A549 (cell line): ENCODE results near the gene FOXP1.

Source experiments
- CBX2 ChIP-seq: fragments of 200-600 bp; sonication (generic); IDR thresholded peaks from 2 replicates; pipeline ENCODE4 v1.6.1; 2016; ENCODE audit warnings: low read depth, mild to moderate bottlenecking, borderline replicate concordance
- EP300 ChIP-seq, 2 experiments: fragments of >200 bp; sonication (Bioruptor Twin); formaldehyde crosslinking; IDR thresholded peaks; 2 replicates in 1 of 2; 3 replicates in 1 of 2; pipeline ENCODE4 v1.6.1; 2016 to 2017
- ESRRA ChIP-seq: fragments of 150-350 bp; IDR thresholded peaks from 2 replicates; pipeline ENCODE4 v1.6.1; 2014; ENCODE audit warnings: mild to moderate bottlenecking, low read length, borderline replicate concordance
- HOXA7 ChIP-seq: fragments of 250-450 bp; sonication (Bioruptor Pico); IDR thresholded peaks from 2 replicates; pipeline ENCODE4 v1.5.0; 2020; ENCODE audit warnings: mild to moderate bottlenecking, moderate library complexity
- MYC ChIP-seq: IDR thresholded peaks from 2 replicates; pipeline ENCODE4 v1.6.1; 2012; ENCODE audit warnings: mild to moderate bottlenecking, inconsistent platforms, low read length, improper control_type of control experiment, borderline replicate concordance
- POLR2A ChIP-seq: IDR thresholded peaks from 2 replicates; pipeline ENCODE4 v1.6.1; 2012; ENCODE audit warnings: mild to moderate bottlenecking, low read length
- RAD21 ChIP-seq, 2 experiments: fragments of >200 bp in 1 of 2; sonication (Bioruptor Twin) in 1 of 2; formaldehyde crosslinking in 1 of 2; IDR thresholded peaks in 1 of 2; conservative IDR thresholded peaks in 1 of 2; 2 replicates in 1 of 2; 3 replicates in 1 of 2; pipeline ENCODE4 v1.6.1; 2012 to 2018; ENCODE audit warnings: inconsistent platforms in 1 of 2
- RCOR1 ChIP-seq: fragments of 150-350 bp; IDR thresholded peaks from 2 replicates; pipeline ENCODE4 v1.6.1; 2014; ENCODE audit warnings: antibody characterized with exemption, low read length, low read depth
- RNF2 ChIP-seq: fragments of 200-600 bp; sonication (generic); IDR thresholded peaks from 2 replicates; pipeline ENCODE4 v1.6.1; 2016; ENCODE audit warnings: low read depth, mild to moderate bottlenecking, antibody characterized with exemption, moderate library complexity, borderline replicate concordance
- TF ChIP-seq, protein P1 (sequence below): IDR thresholded peaks from 2 replicates; pipeline ENCODE4 v1.6.1; 2012
- TF ChIP-seq, protein P2 (sequence below): fragments of >200 bp; sonication (Bioruptor Twin); formaldehyde crosslinking; IDR thresholded peaks from 3 replicates; pipeline ENCODE4 v1.5.1; 2016
- TF ChIP-seq, protein P3 (sequence below): fragments of 200-600 bp; sonication (generic); IDR thresholded peaks from 2 replicates; pipeline ENCODE4 v1.6.1; 2016; ENCODE audit warnings: antibody characterized with exemption, mild to moderate bottlenecking, moderate library complexity

GRCh38 chr3:71011565-71012287 lies 571.8 kb downstream of the FOXP1 start:
- TF ChIP-seq MYC (no peak), HOXA7 (CRISPR knock-in tag) (no peak), POLR2A (no peak), CBX2 (no peak), RCOR1 (no peak), RNF2 (no peak), ESRRA (no peak), RAD21 (conservative IDR thresholded peaks at IDR 0.05 in 1 of 2, IDR thresholded peaks at IDR 0.05 in 1 of 2) (no peak), EP300 (IDR thresholded peaks at IDR 0.05) (no peak)
- TF ChIP-seq, protein P1, sequence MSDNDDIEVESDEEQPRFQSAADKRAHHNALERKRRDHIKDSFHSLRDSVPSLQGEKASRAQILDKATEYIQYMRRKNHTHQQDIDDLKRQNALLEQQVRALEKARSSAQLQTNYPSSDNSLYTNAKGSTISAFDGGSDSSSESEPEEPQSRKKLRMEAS, result no peak
- TF ChIP-seq, protein P2, sequence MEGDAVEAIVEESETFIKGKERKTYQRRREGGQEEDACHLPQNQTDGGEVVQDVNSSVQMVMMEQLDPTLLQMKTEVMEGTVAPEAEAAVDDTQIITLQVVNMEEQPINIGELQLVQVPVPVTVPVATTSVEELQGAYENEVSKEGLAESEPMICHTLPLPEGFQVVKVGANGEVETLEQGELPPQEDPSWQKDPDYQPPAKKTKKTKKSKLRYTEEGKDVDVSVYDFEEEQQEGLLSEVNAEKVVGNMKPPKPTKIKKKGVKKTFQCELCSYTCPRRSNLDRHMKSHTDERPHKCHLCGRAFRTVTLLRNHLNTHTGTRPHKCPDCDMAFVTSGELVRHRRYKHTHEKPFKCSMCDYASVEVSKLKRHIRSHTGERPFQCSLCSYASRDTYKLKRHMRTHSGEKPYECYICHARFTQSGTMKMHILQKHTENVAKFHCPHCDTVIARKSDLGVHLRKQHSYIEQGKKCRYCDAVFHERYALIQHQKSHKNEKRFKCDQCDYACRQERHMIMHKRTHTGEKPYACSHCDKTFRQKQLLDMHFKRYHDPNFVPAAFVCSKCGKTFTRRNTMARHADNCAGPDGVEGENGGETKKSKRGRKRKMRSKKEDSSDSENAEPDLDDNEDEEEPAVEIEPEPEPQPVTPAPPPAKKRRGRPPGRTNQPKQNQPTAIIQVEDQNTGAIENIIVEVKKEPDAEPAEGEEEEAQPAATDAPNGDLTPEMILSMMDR, result no peak
- TF ChIP-seq, protein P3, sequence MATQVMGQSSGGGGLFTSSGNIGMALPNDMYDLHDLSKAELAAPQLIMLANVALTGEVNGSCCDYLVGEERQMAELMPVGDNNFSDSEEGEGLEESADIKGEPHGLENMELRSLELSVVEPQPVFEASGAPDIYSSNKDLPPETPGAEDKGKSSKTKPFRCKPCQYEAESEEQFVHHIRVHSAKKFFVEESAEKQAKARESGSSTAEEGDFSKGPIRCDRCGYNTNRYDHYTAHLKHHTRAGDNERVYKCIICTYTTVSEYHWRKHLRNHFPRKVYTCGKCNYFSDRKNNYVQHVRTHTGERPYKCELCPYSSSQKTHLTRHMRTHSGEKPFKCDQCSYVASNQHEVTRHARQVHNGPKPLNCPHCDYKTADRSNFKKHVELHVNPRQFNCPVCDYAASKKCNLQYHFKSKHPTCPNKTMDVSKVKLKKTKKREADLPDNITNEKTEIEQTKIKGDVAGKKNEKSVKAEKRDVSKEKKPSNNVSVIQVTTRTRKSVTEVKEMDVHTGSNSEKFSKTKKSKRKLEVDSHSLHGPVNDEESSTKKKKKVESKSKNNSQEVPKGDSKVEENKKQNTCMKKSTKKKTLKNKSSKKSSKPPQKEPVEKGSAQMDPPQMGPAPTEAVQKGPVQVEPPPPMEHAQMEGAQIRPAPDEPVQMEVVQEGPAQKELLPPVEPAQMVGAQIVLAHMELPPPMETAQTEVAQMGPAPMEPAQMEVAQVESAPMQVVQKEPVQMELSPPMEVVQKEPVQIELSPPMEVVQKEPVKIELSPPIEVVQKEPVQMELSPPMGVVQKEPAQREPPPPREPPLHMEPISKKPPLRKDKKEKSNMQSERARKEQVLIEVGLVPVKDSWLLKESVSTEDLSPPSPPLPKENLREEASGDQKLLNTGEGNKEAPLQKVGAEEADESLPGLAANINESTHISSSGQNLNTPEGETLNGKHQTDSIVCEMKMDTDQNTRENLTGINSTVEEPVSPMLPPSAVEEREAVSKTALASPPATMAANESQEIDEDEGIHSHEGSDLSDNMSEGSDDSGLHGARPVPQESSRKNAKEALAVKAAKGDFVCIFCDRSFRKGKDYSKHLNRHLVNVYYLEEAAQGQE, result no peak
